Measurements from ENCODE around the gene MRC1. TPM values are rescaled to one million over a fixed set of nuclear protein-coding genes. Genes with fewer than 3 reads are reported as not detected.

Gene MRC1
- total RNA-seq, 4 donors from 2014 or later = 9.8 to 88.6 (median 50.3) TPM

GRCh38 chr10:17861760-17862159, 52.6 kb downstream of the MRC1 start:
- H3K4me3 ChIP-seq = no peak overlapping the region
- TF ChIP-seq POLR2A (IDR thresholded peaks at IDR 0.05) = no peak
- no peak for TF ChIP-seq EP300 (IDR thresholded peaks at IDR 0.05)
- no peak for TF ChIP-seq POLR2AphosphoS5 (IDR thresholded peaks at IDR 0.05)
- TF ChIP-seq, protein P1, sequence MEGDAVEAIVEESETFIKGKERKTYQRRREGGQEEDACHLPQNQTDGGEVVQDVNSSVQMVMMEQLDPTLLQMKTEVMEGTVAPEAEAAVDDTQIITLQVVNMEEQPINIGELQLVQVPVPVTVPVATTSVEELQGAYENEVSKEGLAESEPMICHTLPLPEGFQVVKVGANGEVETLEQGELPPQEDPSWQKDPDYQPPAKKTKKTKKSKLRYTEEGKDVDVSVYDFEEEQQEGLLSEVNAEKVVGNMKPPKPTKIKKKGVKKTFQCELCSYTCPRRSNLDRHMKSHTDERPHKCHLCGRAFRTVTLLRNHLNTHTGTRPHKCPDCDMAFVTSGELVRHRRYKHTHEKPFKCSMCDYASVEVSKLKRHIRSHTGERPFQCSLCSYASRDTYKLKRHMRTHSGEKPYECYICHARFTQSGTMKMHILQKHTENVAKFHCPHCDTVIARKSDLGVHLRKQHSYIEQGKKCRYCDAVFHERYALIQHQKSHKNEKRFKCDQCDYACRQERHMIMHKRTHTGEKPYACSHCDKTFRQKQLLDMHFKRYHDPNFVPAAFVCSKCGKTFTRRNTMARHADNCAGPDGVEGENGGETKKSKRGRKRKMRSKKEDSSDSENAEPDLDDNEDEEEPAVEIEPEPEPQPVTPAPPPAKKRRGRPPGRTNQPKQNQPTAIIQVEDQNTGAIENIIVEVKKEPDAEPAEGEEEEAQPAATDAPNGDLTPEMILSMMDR (IDR thresholded peaks at IDR 0.05) = no peak
- H3K9me3 ChIP-seq = no peaks in the 10 kb centered on the region
- H3K27me3 ChIP-seq = no peaks in the 10 kb centered on the region
- no peaks in the 10 kb centered on the region for H3K4me1 ChIP-seq
- H3K36me3 ChIP-seq = no peaks in the 10 kb centered on the region
- WGBS, 2 donors (ENCODE audit: low coverage in 1 of 2) = 80 to 84% methylated on average over 5 of the region's 5 CpGs
- ATAC-seq = no peak
- H3K27ac ChIP-seq = no peak overlapping the region

- no peak overlapping the region for H3K4me3 ChIP-seq
- no peak overlapping the region for H3K27ac ChIP-seq
- H3K27me3 ChIP-seq = no peaks in the 10 kb centered on the region
- no peak for ATAC-seq
- no peaks in the 10 kb centered on the region for H3K4me1 ChIP-seq
- no peaks in the 10 kb centered on the region for H3K36me3 ChIP-seq
- TF ChIP-seq POLR2A (IDR thresholded peaks at IDR 0.05) = no peak
- TF ChIP-seq EP300 (IDR thresholded peaks at IDR 0.05) = no peak
- TF ChIP-seq, protein P1 (IDR thresholded peaks at IDR 0.05) = no peak
- no peak for TF ChIP-seq POLR2AphosphoS5 (IDR thresholded peaks at IDR 0.05)
- H3K9me3 ChIP-seq = no peaks in the 10 kb centered on the region
- WGBS, 2 donors (ENCODE audit: low coverage in 1 of 2) = 71 to 86% methylated on average over 2 to 3 of the region's 3 CpGs
These were observed 56.2 kb downstream of the MRC1 start for GRCh38 chr10:17865351-17865750.

DNA sequence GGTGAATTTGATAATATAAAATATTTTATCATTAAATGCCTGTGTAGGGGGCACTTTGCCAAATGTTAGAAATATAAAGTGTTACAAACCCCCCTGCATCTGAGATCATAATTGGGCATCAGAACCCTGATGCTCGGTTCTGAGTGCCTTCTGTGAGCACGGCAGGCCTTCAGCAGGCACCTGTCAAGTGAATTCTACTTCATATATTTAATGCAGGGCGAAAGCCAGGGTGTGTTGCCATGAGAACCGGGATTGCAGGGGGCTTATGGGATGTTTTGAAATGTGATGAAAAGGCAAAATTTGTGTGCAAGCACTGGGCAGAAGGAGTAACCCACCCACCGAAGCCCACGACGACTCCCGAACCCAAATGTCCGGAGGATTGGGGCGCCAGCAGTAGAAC, 57.2 kb downstream of the MRC1 start:
- no peak for ATAC-seq
- WGBS, 2 donors (ENCODE audit: low coverage in 1 of 2) = 92 to 93% methylated on average over 8 to 9 of the region's 10 CpGs
- Histone ChIP-seq H3K9me3 (no peaks in the 10 kb centered on the region), H3K27me3 (no peaks in the 10 kb centered on the region), H3K4me1 (no peaks in the 10 kb centered on the region), H3K36me3 (no peaks in the 10 kb centered on the region), H3K27ac (no peak overlapping the region), H3K4me3 (no peak overlapping the region)
- TF ChIP-seq POLR2A (IDR thresholded peaks at IDR 0.05) = no peak
- TF ChIP-seq EP300 (IDR thresholded peaks at IDR 0.05) = no peak
- no peak for TF ChIP-seq POLR2AphosphoS5 (IDR thresholded peaks at IDR 0.05)
- TF ChIP-seq, protein P1 (IDR thresholded peaks at IDR 0.05) = no peak

- Histone ChIP-seq H3K27me3 (no peaks in the 10 kb centered on the region), H3K9me3 (no peaks in the 10 kb centered on the region), H3K4me3 (no peak overlapping the region), H3K27ac (no peak overlapping the region), H3K36me3 (no peaks in the 10 kb centered on the region), H3K4me1 (no peaks in the 10 kb centered on the region)
- 90 to 91% methylated on average over 1 to 2 of the region's 2 CpGs for WGBS, 2 donors (ENCODE audit: low coverage in 1 of 2)
- ATAC-seq = no peak
- TF ChIP-seq, protein P1 (IDR thresholded peaks at IDR 0.05) = no peak
- TF ChIP-seq POLR2A (IDR thresholded peaks at IDR 0.05) = no peak
- no peak for TF ChIP-seq POLR2AphosphoS5 (IDR thresholded peaks at IDR 0.05)
- no peak for TF ChIP-seq EP300 (IDR thresholded peaks at IDR 0.05)
These were observed 57.9 kb downstream of the MRC1 start for GRCh38 chr10:17867056-17867455.

DNA sequence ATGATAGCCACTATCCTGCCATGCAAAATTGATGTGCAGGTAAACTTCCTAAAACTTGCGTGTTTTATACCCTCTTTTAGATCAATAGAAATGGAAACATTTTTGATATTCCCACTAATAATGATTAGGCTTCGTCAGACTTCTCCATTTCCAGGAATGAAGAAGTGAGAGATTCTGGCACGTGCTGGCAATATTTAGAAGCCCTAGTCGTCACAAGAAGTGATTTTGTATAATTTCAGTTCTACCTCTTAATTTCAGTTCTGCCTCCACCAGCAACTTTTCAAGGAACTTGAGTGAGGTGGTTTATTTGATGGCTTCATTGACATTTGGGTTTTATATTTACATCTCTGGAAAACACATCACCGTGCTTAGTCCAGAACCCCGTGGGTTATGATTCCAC, 61.9 kb downstream of the MRC1 start:
- WGBS, 2 donors (ENCODE audit: low coverage in 1 of 2) = 84 to 85% methylated on average over 4 to 6 of the region's 6 CpGs
- H3K27ac ChIP-seq = no peak overlapping the region
- no peak for ATAC-seq
- H3K9me3 ChIP-seq = no peaks in the 10 kb centered on the region
- no peaks in the 10 kb centered on the region for H3K4me1 ChIP-seq
- H3K4me3 ChIP-seq = no peak overlapping the region
- H3K36me3 ChIP-seq = no peaks in the 10 kb centered on the region
- H3K27me3 ChIP-seq = no peaks in the 10 kb centered on the region
- TF ChIP-seq, protein P1 (IDR thresholded peaks at IDR 0.05) = no peak
- TF ChIP-seq POLR2AphosphoS5 (IDR thresholded peaks at IDR 0.05) = no peak
- TF ChIP-seq POLR2A (IDR thresholded peaks at IDR 0.05) = no peak
- no peak for TF ChIP-seq EP300 (IDR thresholded peaks at IDR 0.05)

Data from gastroesophageal sphincter (tissue), 4 donors.